ENCODE results near the gene GRB10. TPM values are rescaled to one million over a fixed set of nuclear protein-coding genes. Genes with fewer than 3 reads are reported as not detected.
"Not testable (repeated sequence)": the region's sequence is repeated elsewhere in the genome, so short reads cannot be mapped to it uniquely, and the experiment has no call there.

GRB10 gene
- polyA plus RNA-seq, 3 donors = 1.3 to 3.1 (median 1.5) TPM

GRCh38 chr7:50577569-50577968 is 205.1 kb downstream of the GRB10 start:
- no peak overlapping the region for H3K4me3 ChIP-seq (replicated peaks in 1 of 3; ENCODE audit: low read depth in 2 of 3, low read length in 3 of 3)
- H3K27me3 Mint-ChIP-seq (ENCODE audit: low read depth in 3 of 3) = peaks cover 0 to 2% (median 0%) of the 10 kb centered on the region in 3 donors
- no peaks in the 10 kb centered on the region for H3K79me2 ChIP-seq (ENCODE audit: insufficient read depth, low read length)
- no peak overlapping the region for H3K27ac Mint-ChIP-seq
- no peak overlapping the region for H3K27ac ChIP-seq (ENCODE audit: low read depth in 1 of 2, low read length in 2 of 2)
- H3K9ac ChIP-seq (ENCODE audit: insufficient read depth, low read length, poor library complexity, severe bottlenecking) = no peak overlapping the region
- peaks cover 0 to 7% of the 10 kb centered on the region in 2 donors for H3K9me3 ChIP-seq (replicated peaks in 1 of 2; ENCODE audit: control insufficient read depth in 1 of 2, insufficient read depth in 1 of 2, low read length in 2 of 2)
- H3K4me3 Mint-ChIP-seq = no peak overlapping the region
- no peak overlapping the region for H2AFZ ChIP-seq (ENCODE audit: insufficient read depth, low read depth, low read length, poor library complexity, severe bottlenecking)
- no peaks in the 10 kb centered on the region for H3K27me3 ChIP-seq (ENCODE audit: control insufficient read depth in 2 of 2, insufficient read depth in 2 of 2, low read length in 2 of 2)
- intact Hi-C loops (cut with micrococcal nuclease) = no loop called here
- H3K4me1 ChIP-seq (ENCODE audit: control insufficient read depth in 1 of 2, insufficient read depth in 2 of 2, low read length in 2 of 2) = no peaks in the 10 kb centered on the region
- H3K36me3 ChIP-seq (replicated peaks in 1 of 2; ENCODE audit: control insufficient read depth in 1 of 2, insufficient read depth in 2 of 2, low read length in 2 of 2) = no peaks in the 10 kb centered on the region
- H3K4me1 Mint-ChIP-seq = no peaks in the 10 kb centered on the region
- no peak for TF ChIP-seq CTCF (IDR thresholded peaks at IDR 0.05)
- no peaks in the 10 kb centered on the region for H3K36me3 Mint-ChIP-seq
- no peaks in the 10 kb centered on the region for H4K20me1 ChIP-seq (ENCODE audit: insufficient read depth, low read length)
- WGBS (ENCODE audit: insufficient coverage) = 93% methylated on average over 9 of the region's 10 CpGs
- H3K9me3 Mint-ChIP-seq = peaks cover 3 to 16% (median 6%) of the 10 kb centered on the region in 7 donors
- no peak overlapping the region for H3K4me2 ChIP-seq (replicated peaks; ENCODE audit: extremely low read depth, low read length, poor library complexity, severe bottlenecking)
- DNase-seq = no peak

GRCh38 chr7:50576388-50576787 is 206.3 kb downstream of the GRB10 start:
- H2AFZ ChIP-seq (ENCODE audit: insufficient read depth, low read depth, low read length, poor library complexity, severe bottlenecking); H3K9me3 ChIP-seq (replicated peaks in 1 of 2; ENCODE audit: control insufficient read depth in 1 of 2, insufficient read depth in 1 of 2, low read length in 2 of 2); DNase-seq; H3K27me3 Mint-ChIP-seq (ENCODE audit: low read depth in 3 of 3); H3K79me2 ChIP-seq (ENCODE audit: insufficient read depth, low read length); intact Hi-C loops (cut with micrococcal nuclease); H3K4me3 ChIP-seq (replicated peaks in 1 of 3; ENCODE audit: low read depth in 2 of 3, low read length in 3 of 3); H4K20me1 ChIP-seq (ENCODE audit: insufficient read depth, low read length); H3K27me3 ChIP-seq (ENCODE audit: control insufficient read depth in 2 of 2, insufficient read depth in 2 of 2, low read length in 2 of 2); H3K4me3 Mint-ChIP-seq; H3K36me3 Mint-ChIP-seq; H3K4me1 Mint-ChIP-seq; H3K27ac ChIP-seq (ENCODE audit: low read depth in 1 of 2, low read length in 2 of 2); H3K4me2 ChIP-seq (replicated peaks; ENCODE audit: extremely low read depth, low read length, poor library complexity, severe bottlenecking); H3K36me3 ChIP-seq (replicated peaks in 1 of 2; ENCODE audit: control insufficient read depth in 1 of 2, insufficient read depth in 2 of 2, low read length in 2 of 2); H3K9ac ChIP-seq (ENCODE audit: insufficient read depth, low read length, poor library complexity, severe bottlenecking); H3K4me1 ChIP-seq (ENCODE audit: control insufficient read depth in 1 of 2, insufficient read depth in 2 of 2, low read length in 2 of 2); H3K27ac Mint-ChIP-seq: not testable (repeated sequence)
- no CpG with 5 or more reads among the region's 6 CpGs for WGBS (ENCODE audit: insufficient coverage)
- H3K9me3 Mint-ChIP-seq = peaks cover 3 to 13% (median 6%) of the 10 kb centered on the region in 7 donors

All from CD14-positive monocyte (primary cell).